Testis (tissue), 3 donors: ENCODE measurements around the gene PRKCD. TPM values are rescaled to one million over a fixed set of nuclear protein-coding genes. Genes with fewer than 3 reads are reported as not detected.

Experiments used
- DNase-seq: peaks from one replicate; pipeline ENCODE4 v3.0.0-alpha.2; 2019
- H3K27ac ChIP-seq, 2 donors: fragments of 200-600 bp; sonication (generic); one replicate each; pipeline ENCODE4 v1.5.1; 2019
- H3K27me3 ChIP-seq: fragments of 200-600 bp; sonication (generic); one replicate; pipeline ENCODE4 v1.5.1; 2019
- H3K36me3 ChIP-seq: fragments of 200-600 bp; sonication (generic); one replicate; pipeline ENCODE4 v1.5.1; 2017; ENCODE audit warnings: low read depth; ENCODE audit errors: missing control alignments
- H3K4me1 ChIP-seq: fragments of 200-600 bp; sonication (generic); one replicate; pipeline ENCODE4 v1.5.1; 2019
- H3K4me3 ChIP-seq, 2 donors: fragments of 200-600 bp; sonication (generic); one replicate each; pipeline ENCODE4 v1.5.1; 2017 to 2019
- H3K9me3 ChIP-seq: fragments of 200-600 bp; sonication (generic); one replicate; pipeline ENCODE4 v1.5.1; 2017
- POLR2A ChIP-seq: fragments of 450-650 bp; IDR thresholded peaks from one replicate; pipeline ENCODE4 v1.6.1; 2017; ENCODE audit warnings: antibody characterized with exemption, mild to moderate bottlenecking, moderate library complexity
- WGBS, 2 donors: methylation state at CpG; one replicate each; pipeline ENCODE4 v1.1.5; 2018; 5-methylcytosine and 5-hydroxymethylcytosine counted together
- intact Hi-C: fragments of 100-400 bp; cut with DNase I; formaldehyde crosslinking; loops from one replicate; pipeline ENCODE4 v1.15.1; 2023; ENCODE audit warnings: low total_unique reads
- polyA plus RNA-seq: library from polyadenylated mRNA; stranded (reverse); fragments of 350-450 nt; fragmentation: Illumina TruSeq; extraction: RNeasy Lipid Tissue Mini Kit (QIAGEN cat#74804); gene quantifications from one replicate; pipeline ENCODE4 v1.2.3, GENCODE V29; 2014; ENCODE audit warnings: low read depth, low replicate concordance; ENCODE audit not compliant: insufficient read depth
- total RNA-seq, 2 donors: library from RNA; depleted of rRNA; stranded (reverse); fragments of >200 nt; gene quantifications; one replicate each; pipeline ENCODE4 v1.2.3, GENCODE V29; 2016
- TF ChIP-seq, protein P1 (sequence below), 3 experiments: fragments of 450-650 bp in 2 of 3; fragments of 200-600 bp in 1 of 3; sonication (generic) in 1 of 3; IDR thresholded peaks; one replicate each; pipeline ENCODE4 v1.5.1; 2016 to 2019; ENCODE audit warnings: antibody characterized with exemption in 3 of 3, mild to moderate bottlenecking in 2 of 3, moderate library complexity in 1 of 3

PRKCD gene
- total and polyA plus RNA-seq, 3 donors from 2014 or later: 36.3 to 44.5 (median 42.3) TPM

DNA sequence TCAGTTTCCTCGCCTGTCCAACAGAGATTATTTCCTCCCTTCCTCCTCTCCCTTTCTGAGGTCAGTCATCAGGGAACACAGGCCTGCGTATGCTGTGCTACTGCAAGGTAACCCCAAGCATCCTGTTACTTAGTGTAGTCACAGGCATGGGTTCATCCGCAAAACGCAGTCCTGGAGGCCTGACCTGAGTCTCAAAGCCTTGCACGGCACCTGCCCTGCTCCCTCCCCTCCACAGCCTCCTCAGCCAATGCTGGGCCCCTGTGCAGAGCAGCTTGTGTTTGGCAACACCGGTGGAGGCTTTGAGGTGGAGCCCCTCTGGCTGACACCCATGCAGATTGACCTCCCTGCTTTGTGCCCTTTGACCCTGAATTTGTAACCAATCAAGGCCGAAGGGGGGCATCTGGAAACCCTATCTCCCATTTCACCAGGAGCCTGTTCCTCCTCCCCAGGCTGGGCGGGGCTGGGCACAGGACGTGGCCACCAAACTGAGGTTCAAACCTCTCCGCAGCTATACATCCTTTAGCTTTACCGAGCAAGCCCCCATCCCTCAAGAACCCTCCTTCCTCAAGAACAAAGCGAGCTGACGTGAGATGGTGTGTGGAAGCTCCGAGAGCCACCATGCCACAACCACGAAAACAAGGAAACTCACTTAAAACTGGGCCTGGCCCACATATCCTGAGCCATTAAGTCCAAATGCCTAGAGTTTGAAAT is 73.3 kb downstream of the PRKCD start:
- Histone ChIP-seq H3K27me3 (no peaks in the 10 kb centered on the region), H3K36me3 (no peaks in the 10 kb centered on the region), H3K4me1 (peaks cover 9% of the 10 kb centered on the region), H3K9me3 (no peaks in the 10 kb centered on the region), H3K4me3 (no peak overlapping the region), H3K27ac (no peak overlapping the region)
- 81 to 94% methylated on average over 11 to 15 of the region's 15 CpGs for whole genome bisulfite sequencing, 2 donors
- TF ChIP-seq POLR2A: no peak
- TF ChIP-seq, protein P1, sequence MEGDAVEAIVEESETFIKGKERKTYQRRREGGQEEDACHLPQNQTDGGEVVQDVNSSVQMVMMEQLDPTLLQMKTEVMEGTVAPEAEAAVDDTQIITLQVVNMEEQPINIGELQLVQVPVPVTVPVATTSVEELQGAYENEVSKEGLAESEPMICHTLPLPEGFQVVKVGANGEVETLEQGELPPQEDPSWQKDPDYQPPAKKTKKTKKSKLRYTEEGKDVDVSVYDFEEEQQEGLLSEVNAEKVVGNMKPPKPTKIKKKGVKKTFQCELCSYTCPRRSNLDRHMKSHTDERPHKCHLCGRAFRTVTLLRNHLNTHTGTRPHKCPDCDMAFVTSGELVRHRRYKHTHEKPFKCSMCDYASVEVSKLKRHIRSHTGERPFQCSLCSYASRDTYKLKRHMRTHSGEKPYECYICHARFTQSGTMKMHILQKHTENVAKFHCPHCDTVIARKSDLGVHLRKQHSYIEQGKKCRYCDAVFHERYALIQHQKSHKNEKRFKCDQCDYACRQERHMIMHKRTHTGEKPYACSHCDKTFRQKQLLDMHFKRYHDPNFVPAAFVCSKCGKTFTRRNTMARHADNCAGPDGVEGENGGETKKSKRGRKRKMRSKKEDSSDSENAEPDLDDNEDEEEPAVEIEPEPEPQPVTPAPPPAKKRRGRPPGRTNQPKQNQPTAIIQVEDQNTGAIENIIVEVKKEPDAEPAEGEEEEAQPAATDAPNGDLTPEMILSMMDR (IDR thresholded peaks at IDR 0.05): no peak
- intact Hi-C loops: no loop called here
- DNase-seq: no peak

DNA sequence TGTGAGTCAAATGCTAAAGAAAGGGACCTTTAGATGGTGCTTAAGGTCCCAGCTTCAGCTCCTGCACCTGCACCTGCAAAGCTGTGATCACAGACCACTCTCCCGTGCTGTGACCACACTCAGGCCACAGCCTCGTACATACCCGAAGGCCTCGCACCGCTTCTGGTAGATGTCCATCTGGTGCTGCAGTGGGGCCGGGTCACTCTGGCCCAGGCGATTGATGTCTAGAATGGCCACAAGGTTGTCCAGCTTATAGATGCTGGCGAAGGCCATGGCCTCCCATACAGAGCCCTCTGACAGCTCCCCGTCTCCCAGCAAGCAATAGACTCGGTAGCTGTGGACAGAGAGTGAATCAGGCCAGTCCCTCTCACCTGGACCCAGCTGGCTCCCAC is 73.8 kb downstream of the PRKCD start:
- TF ChIP-seq POLR2A: no peak
- TF ChIP-seq, protein P1 (IDR thresholded peaks at IDR 0.05): no peak
- intact Hi-C loops: no loop called here
- Histone ChIP-seq H3K27me3 (no peaks in the 10 kb centered on the region), H3K27ac (no peak overlapping the region), H3K36me3 (no peaks in the 10 kb centered on the region), H3K4me1 (peaks cover 9% of the 10 kb centered on the region), H3K9me3 (no peaks in the 10 kb centered on the region), H3K4me3 (no peak overlapping the region)
- DNase-seq: no peak
- 93% methylated on average over 5 to 10 of the region's 10 CpGs for WGBS, 2 donors

DNA sequence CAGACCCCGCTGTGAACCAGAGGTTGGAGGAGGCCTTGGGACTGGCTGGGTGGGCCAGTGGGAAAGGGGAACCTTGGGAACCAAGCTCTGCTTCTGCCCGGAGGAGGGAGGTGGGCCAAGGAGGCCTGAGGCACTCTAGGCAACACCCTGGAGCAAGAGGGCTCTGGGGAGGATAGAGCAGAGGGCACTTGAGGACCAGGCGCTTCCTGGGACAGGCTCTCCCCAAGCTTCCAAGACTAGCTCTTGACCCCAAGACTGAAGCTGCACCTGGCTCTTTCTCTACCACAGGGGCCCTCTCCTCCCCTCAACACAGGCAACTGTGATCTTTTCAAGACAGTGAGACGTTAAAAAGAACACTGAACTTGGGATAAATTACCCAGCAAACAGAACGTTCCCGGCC is 74.5 kb downstream of the PRKCD start:
- no peaks in the 10 kb centered on the region for H3K36me3 ChIP-seq
- TF ChIP-seq POLR2A: no peak
- TF ChIP-seq, protein P1 (IDR thresholded peaks at IDR 0.05): no peak
- H3K4me3 ChIP-seq: no peak overlapping the region
- no peaks in the 10 kb centered on the region for H3K27me3 ChIP-seq
- intact Hi-C loops: no loop called here
- no peak for DNase-seq
- 65 to 83% methylated on average over 6 of the region's 6 CpGs for WGBS, 2 donors
- no peaks in the 10 kb centered on the region for H3K9me3 ChIP-seq
- peaks cover 9% of the 10 kb centered on the region for H3K4me1 ChIP-seq
- peak overlapping the region in 1 of 2 donors; percentile 66 for H3K27ac ChIP-seq

DNA sequence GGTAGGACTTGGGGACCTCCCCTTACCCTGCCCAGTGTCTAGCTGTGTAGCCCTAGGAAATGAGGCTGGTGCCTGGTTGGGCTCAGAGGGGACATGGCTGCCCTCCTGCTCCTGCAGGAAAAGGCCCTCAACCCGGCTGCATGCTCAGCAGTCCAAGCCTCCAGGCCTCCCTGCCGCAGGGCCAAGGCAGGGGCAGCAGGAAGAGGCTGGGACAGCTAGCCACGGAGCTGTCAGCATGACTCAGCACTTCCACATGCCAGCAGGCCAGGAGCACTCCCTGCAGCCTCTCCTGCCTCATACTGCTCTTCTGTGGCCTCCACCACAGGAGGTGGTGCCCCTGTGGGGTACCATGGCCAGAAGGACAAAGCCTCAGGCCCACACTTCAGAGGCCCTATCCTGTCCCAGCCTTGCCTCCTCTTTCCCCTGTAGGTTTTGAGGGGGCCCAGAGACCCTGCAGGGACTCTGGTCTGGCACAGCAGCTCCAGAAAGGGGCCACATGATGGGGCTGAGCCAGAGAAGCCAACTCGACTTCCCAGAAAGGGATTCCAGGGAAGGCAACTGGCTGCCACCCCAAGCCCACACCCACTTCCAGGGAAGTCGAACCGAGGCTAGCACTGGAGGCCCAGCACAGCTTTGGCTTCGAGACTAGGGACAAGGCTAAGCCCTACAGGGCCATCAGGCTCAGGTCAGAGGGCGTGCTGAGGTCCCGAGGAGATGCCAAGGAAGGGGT is 75.3 kb downstream of the PRKCD start:
- peaks cover 9% of the 10 kb centered on the region for H3K4me1 ChIP-seq
- no peak overlapping the region for H3K4me3 ChIP-seq
- H3K27ac ChIP-seq: peak overlapping the region in 1 of 2 donors; percentile 66
- TF ChIP-seq, protein P1 (IDR thresholded peaks at IDR 0.05): no peak
- TF ChIP-seq POLR2A: no peak
- no peaks in the 10 kb centered on the region for H3K9me3 ChIP-seq
- DNase-seq: peak; percentile 83
- H3K27me3 ChIP-seq: no peaks in the 10 kb centered on the region
- intact Hi-C loops: no loop called here
- WGBS, 2 donors: 65 to 68% methylated on average over 4 to 8 of the region's 9 CpGs
- H3K36me3 ChIP-seq: no peaks in the 10 kb centered on the region
